Activated naive CD4-positive, alpha-beta T cell treated with anti-CD3 and anti-CD28 coated beads, Interleukin-2, amount 50 U/mL, for 72 hours (primary cell): ENCODE results near the gene TCEAL8. TPM values are rescaled to one million over a fixed set of nuclear protein-coding genes. Genes with fewer than 3 reads are reported as not detected.
A peak's percentile ranks its signal among the peaks of the same experiment; 100 is the strongest.
"Not testable (repeated sequence)": the region's sequence is repeated elsewhere in the genome, so short reads cannot be mapped to it uniquely, and the experiment has no call there.

Experiments
- ATAC-seq, 2 donors: fragments of 150-1000 bp; cut with Tn5 transposase; 2 replicates each; pipeline ENCODE4 v1.10.0; 2021; ENCODE audit warnings: mild to moderate bottlenecking in 2 of 2, moderate library complexity in 2 of 2
- DNase-seq, 2 donors: peaks; one replicate each; pipeline ENCODE4 v3.0.0; 2021 to 2022; ENCODE audit warnings: low spot score in 2 of 2
- H3K27ac Mint-ChIP-seq, 2 donors: one replicate each; pipeline ENCODE4 v1.8.0; 2022; ENCODE audit warnings: mild to moderate bottlenecking in 2 of 2, mixed read lengths in 2 of 2
- H3K36me3 Mint-ChIP-seq, 2 donors: one replicate each; pipeline ENCODE4 v1.8.0; 2022; ENCODE audit warnings: mixed read lengths in 2 of 2
- H3K9me3 Mint-ChIP-seq, 2 donors: one replicate each; pipeline ENCODE4 v1.8.0; 2022; ENCODE audit warnings: mixed read lengths in 2 of 2
- total RNA-seq, 2 donors: library from RNA; stranded (reverse); gene quantifications; one replicate each; pipeline ENCODE4 v1.2.3, GENCODE V29; 2022

The TCEAL8 gene
- total RNA-seq, 2 donors from 2014 or later: 22.2 to 42.5 TPM

GRCh38 chrX:103234869-103235268, 20.1 kb downstream of the TCEAL8 start:
- DNase-seq (no peak), ATAC-seq (no peak)
- H3K27ac Mint-ChIP-seq: no peak overlapping the region
- no peaks in the 10 kb centered on the region for H3K9me3 Mint-ChIP-seq
- H3K36me3 Mint-ChIP-seq: no peaks in the 10 kb centered on the region

GRCh38 chrX:103233263-103233662, 21.7 kb downstream of the TCEAL8 start:
- no peak for DNase-seq
- no peak for ATAC-seq
- no peaks in the 10 kb centered on the region for H3K9me3 Mint-ChIP-seq
- H3K36me3 Mint-ChIP-seq: no peaks in the 10 kb centered on the region
- no peak overlapping the region for H3K27ac Mint-ChIP-seq

- H3K36me3 Mint-ChIP-seq, ATAC-seq, H3K27ac Mint-ChIP-seq, DNase-seq, H3K9me3 Mint-ChIP-seq: not testable (repeated sequence)
Measured at GRCh38 chrX:103225918-103226317, 29.0 kb downstream of the TCEAL8 start.

GRCh38 chrX:103220511-103221323, 34.2 kb downstream of the TCEAL8 start:
- Mint-ChIP-seq H3K36me3 (no peaks in the 10 kb centered on the region), H3K27ac (no peak overlapping the region), H3K9me3 (no peaks in the 10 kb centered on the region)
- ATAC-seq: no peak
- no peak for DNase-seq

GRCh38 chrX:103215425-103215991, 39.4 kb downstream of the TCEAL8 start:
- DNase-seq (peak in 1 of 2 donors; percentile 2), ATAC-seq (peak; percentile 36)
- no peaks in the 10 kb centered on the region for H3K36me3 Mint-ChIP-seq
- H3K9me3 Mint-ChIP-seq: no peaks in the 10 kb centered on the region
- peak overlapping the region in 1 of 2 donors; percentile 87 for H3K27ac Mint-ChIP-seq

- Mint-ChIP-seq H3K36me3 (no peaks in the 10 kb centered on the region), H3K9me3 (no peaks in the 10 kb centered on the region), H3K27ac (peak within 1 kb of the TSS; percentile 65 to 87)
- ATAC-seq (peak; percentile 96 to 98), DNase-seq (peak; percentile 77 to 84)
Measured at GRCh38 chrX:103214870-103215424, 40.0 kb downstream of the TCEAL8 start, which contains the start of gene BEX4. BEX4 (plus strand) TSS chrX:103215108; CDS start chrX:103216154, 1,046 bp downstream.

- no peaks in the 10 kb centered on the region for H3K9me3 Mint-ChIP-seq
- DNase-seq: no peak
- no peak for ATAC-seq
- H3K36me3 Mint-ChIP-seq: no peaks in the 10 kb centered on the region
- no peak overlapping the region for H3K27ac Mint-ChIP-seq
Measured at GRCh38 chrX:103212749-103213457, 42.1 kb downstream of the TCEAL8 start.

GRCh38 chrX:103211012-103211715, 43.8 kb downstream of the TCEAL8 start:
- ATAC-seq (peak; percentile 19 to 40), DNase-seq (peak in 1 of 2 donors; percentile 8)
- Mint-ChIP-seq H3K9me3 (no peaks in the 10 kb centered on the region), H3K36me3 (no peaks in the 10 kb centered on the region), H3K27ac (no peak overlapping the region)

GRCh38 chrX:103210056-103210455, 44.9 kb downstream of the TCEAL8 start:
- no peaks in the 10 kb centered on the region for H3K36me3 Mint-ChIP-seq
- no peak overlapping the region for H3K27ac Mint-ChIP-seq
- DNase-seq: no peak
- ATAC-seq: no peak
- H3K9me3 Mint-ChIP-seq: no peaks in the 10 kb centered on the region

Other genes with a start within 250 kb of the TCEAL8 start
- gene BEX1, start 191.0 kb downstream of the TCEAL8 start, total RNA-seq: under 1 TPM in 1 of 2 donors, not detected in 1; 0.46 TPM
- gene NXF3, start 162.0 kb downstream of the TCEAL8 start, total RNA-seq: not detected
- gene BEX4, start 40.0 kb downstream of the TCEAL8 start, total RNA-seq: 10 to 100 TPM; 11.5 to 11.8 TPM
- not detected for gene TCEAL5, start 21.6 kb upstream of the TCEAL8 start, total RNA-seq
- 10 to 100 TPM; 11.9 to 16.4 TPM for gene BEX2, start 55.8 kb upstream of the TCEAL8 start, total RNA-seq
- gene TCEAL7, start 75.1 kb upstream of the TCEAL8 start, total RNA-seq: not detected
- 1 to 10 TPM in 1 of 2 donors, under 1 TPM in 1; 0.80 to 3.2 TPM for gene TCEAL9, start 101.4 kb upstream of the TCEAL8 start, total RNA-seq
- 10 to 100 TPM in 1 of 2 donors, 1 to 10 TPM in 1; 6.0 to 36.8 TPM for gene BEX3, start 121.4 kb upstream of the TCEAL8 start, total RNA-seq